GM12875 (cell line): Measurements from ENCODE around the gene SLC25A20.
A peak's percentile ranks its signal among the peaks of the same experiment; 100 is the strongest.

Experiments
- H3K4me3 ChIP-seq: one replicate; pipeline ENCODE4 v1.5.1; 2011; ENCODE audit warnings: low read depth, low read length, control low read depth
- TF ChIP-seq, protein P1 (sequence below): IDR thresholded peaks from 2 replicates; pipeline ENCODE4 v1.5.1; 2011; ENCODE audit warnings: low read depth, mild to moderate bottlenecking, control low read depth, inconsistent platforms, low read length, moderate library complexity, borderline replicate concordance; ENCODE audit not compliant: insufficient read depth

The SLC25A20 gene

GRCh38 chr3:48856469-48856868 is 42.2 kb downstream of the SLC25A20 start:
- TF ChIP-seq, protein P1, sequence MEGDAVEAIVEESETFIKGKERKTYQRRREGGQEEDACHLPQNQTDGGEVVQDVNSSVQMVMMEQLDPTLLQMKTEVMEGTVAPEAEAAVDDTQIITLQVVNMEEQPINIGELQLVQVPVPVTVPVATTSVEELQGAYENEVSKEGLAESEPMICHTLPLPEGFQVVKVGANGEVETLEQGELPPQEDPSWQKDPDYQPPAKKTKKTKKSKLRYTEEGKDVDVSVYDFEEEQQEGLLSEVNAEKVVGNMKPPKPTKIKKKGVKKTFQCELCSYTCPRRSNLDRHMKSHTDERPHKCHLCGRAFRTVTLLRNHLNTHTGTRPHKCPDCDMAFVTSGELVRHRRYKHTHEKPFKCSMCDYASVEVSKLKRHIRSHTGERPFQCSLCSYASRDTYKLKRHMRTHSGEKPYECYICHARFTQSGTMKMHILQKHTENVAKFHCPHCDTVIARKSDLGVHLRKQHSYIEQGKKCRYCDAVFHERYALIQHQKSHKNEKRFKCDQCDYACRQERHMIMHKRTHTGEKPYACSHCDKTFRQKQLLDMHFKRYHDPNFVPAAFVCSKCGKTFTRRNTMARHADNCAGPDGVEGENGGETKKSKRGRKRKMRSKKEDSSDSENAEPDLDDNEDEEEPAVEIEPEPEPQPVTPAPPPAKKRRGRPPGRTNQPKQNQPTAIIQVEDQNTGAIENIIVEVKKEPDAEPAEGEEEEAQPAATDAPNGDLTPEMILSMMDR = no peak
- H3K4me3 ChIP-seq = no peak overlapping the region

GRCh38 chr3:48855681-48856447 is 42.8 kb downstream of the SLC25A20 start:
- H3K4me3 ChIP-seq = no peak overlapping the region
- TF ChIP-seq, protein P1 = no peak

DNA sequence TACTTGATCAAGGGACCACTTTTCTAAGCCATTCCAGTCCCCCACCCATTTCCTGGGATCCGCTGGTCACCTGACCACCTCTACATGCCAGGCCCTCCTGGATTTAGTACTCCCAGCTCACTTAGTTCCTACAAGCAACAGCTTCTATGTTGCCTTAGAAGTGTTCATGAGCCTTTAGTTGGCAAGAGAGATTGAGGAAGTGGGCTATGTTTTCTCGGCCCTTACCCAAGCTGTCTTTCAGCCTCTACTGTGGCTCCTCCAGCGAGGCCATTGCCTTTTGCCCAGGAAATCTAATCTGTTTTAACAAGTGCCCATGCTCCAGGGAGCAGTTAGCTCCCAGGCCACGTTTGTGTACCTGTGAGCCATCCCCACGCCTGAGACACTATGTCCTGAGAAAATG is 46.5 kb downstream of the SLC25A20 start:
- TF ChIP-seq, protein P1 = no peak
- H3K4me3 ChIP-seq = no peak overlapping the region

GRCh38 chr3:48851407-48851806 is 47.3 kb downstream of the SLC25A20 start:
- TF ChIP-seq, protein P1 = no peak
- no peak overlapping the region for H3K4me3 ChIP-seq

DNA sequence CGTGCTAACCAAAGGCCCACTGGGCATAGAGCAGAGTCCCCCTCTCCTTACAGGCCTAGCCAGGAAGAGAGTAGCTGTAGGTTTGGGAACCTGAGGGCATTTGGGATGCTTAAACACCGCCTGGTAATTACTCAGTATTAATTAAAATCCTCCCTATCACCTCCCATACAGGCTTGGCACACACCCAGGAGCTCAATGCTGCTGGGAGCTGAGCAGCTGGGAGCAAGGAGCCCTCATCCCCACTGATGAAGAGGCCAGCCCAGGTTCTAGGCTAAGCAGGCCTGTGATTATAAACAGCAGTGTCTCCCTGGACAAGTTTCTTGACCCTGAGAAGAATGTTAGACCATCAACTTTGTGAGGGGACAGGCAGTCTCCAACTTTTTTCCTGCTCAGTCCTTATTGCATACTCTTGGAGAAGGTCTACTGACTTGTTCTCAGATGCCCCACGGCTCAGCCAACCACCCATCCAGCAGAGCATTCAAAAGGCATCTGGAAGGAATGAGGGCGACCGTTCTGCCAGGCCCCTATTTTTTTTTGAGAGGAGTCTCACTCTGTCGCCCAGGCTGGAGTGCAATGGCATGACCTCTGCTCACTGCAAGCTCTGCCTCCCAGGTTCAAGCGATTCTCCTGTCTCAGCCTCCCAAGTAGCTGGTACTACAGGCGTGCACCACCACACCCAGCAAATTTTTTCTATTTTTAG is 49.7 kb downstream of the SLC25A20 start:
- TF ChIP-seq, protein P1 = no peak
- no peak overlapping the region for H3K4me3 ChIP-seq

- TF ChIP-seq, protein P1 = no peak
- H3K4me3 ChIP-seq = peak within 1 kb of the TSS; percentile 98
Measured at GRCh38 chr3:48847504-48848423, 50.9 kb downstream of the SLC25A20 start, which contains the start of gene PRKAR2A. TSS of gene PRKAR2A (minus strand) at chr3:48847874. CDS start at chr3:48847596, 278 bp downstream.
